Endothelial cell of umbilical vein (primary cell): ENCODE results near the gene TEC. TPM values are rescaled to one million over a fixed set of nuclear protein-coding genes. Genes with fewer than 3 reads are reported as not detected.

Source experiments
- BruUV-seq: library from RNA; stranded (reverse); fragments of 400-500 nt; replicated peaks from 2 replicates; lab custom pipeline; 2021; lab: Mats Ljungman, UMichigan
- CTCF ChIA-PET: fragments of 300-600, 350-600 bp; sonication (Branson Sonifier 250); formaldehyde crosslinking; loops from one replicate; lab custom pipeline; 2021; ENCODE audit warnings: antibody characterized with exemption, inconsistent platforms; lab: Charles Lee
- POLR2A ChIA-PET: fragments of 300-600, 350-600 bp; sonication (Branson Sonifier 250); formaldehyde crosslinking; loops from one replicate; lab custom pipeline; 2021; ENCODE audit warnings: antibody characterized with exemption, inconsistent platforms; lab: Charles Lee
- DNase-seq: peaks from one replicate; pipeline ENCODE4 v3.0.0-alpha.2; 2011; ENCODE audit warnings: low read depth, low spot score
- FAIRE-seq: peaks from 2 replicates; lab custom pipeline; 2011; peaks lifted over from hg19 to GRCh38; lab: Jason Lieb, UNC
- H2AFZ ChIP-seq: 2 replicates; pipeline ENCODE4 v1.6.0; 2012; ENCODE audit warnings: low read depth, low read length, control low read depth, inconsistent platforms
- H3K27ac ChIP-seq: 2 replicates; pipeline ENCODE4 v1.5.1; 2011; ENCODE audit warnings: low read depth, mild to moderate bottlenecking, control low read depth, low read length, moderate library complexity; ENCODE audit not compliant: insufficient read depth
- H3K27me3 ChIP-seq, 2 experiments: 2 replicates each; pipeline versions ENCODE4 v1.6.0 to v1.6.1; 2011; ENCODE audit warnings: low read length in 2 of 2, mixed read lengths in 1 of 2; ENCODE audit not compliant: control insufficient read depth in 2 of 2, insufficient read depth in 2 of 2
- H3K36me3 ChIP-seq, 2 experiments: 2 replicates in 1 of 2; 3 replicates in 1 of 2; pipeline ENCODE4 v1.5.1; 2011; ENCODE audit warnings: low read length in 2 of 2, mild to moderate bottlenecking in 1 of 2, moderate library complexity in 1 of 2; ENCODE audit not compliant: control insufficient read depth in 2 of 2, insufficient read depth in 2 of 2; ENCODE audit errors: extremely low read depth in 1 of 2
- H3K4me1 ChIP-seq: 3 replicates; pipeline ENCODE4 v1.5.1; 2011; ENCODE audit warnings: mild to moderate bottlenecking, low read length; ENCODE audit not compliant: control insufficient read depth, insufficient read depth; ENCODE audit errors: extremely low read depth
- H3K4me2 ChIP-seq: 2 replicates; pipeline ENCODE4 v1.6.1; 2011; ENCODE audit warnings: low read length, control low read depth, mixed read lengths; ENCODE audit not compliant: insufficient read depth
- H3K4me3 ChIP-seq, 3 experiments: fragments of 200-600 bp in 1 of 3; sonication (generic), shearing (Covaris generic) in 1 of 3; replicated peaks in 1 of 3; 2 replicates each; pipeline ENCODE4 v1.5.1; 2011 to 2016; ENCODE audit warnings: control low read depth in 3 of 3, low read length in 3 of 3, mild to moderate bottlenecking in 2 of 3, inconsistent platforms in 1 of 3, low read depth in 1 of 3, moderate library complexity in 1 of 3; ENCODE audit not compliant: insufficient read depth in 1 of 3
- H3K79me2 ChIP-seq: 2 replicates; pipeline ENCODE4 v1.6.0; 2012; ENCODE audit warnings: low read length, inconsistent platforms; ENCODE audit not compliant: control insufficient read depth, insufficient read depth
- H3K9ac ChIP-seq: replicated peaks from 2 replicates; pipeline ENCODE3; 2011; ENCODE audit warnings: low read length, control low read depth; ENCODE audit not compliant: insufficient read depth; ENCODE audit errors: extremely low read depth
- H3K9me1 ChIP-seq: replicated peaks from 3 replicates; pipeline ENCODE4 v1.6.0; 2011; ENCODE audit warnings: mild to moderate bottlenecking, low read length; ENCODE audit not compliant: control insufficient read depth, insufficient read depth; ENCODE audit errors: extremely low read depth
- H3K9me3 ChIP-seq: replicated peaks from 2 replicates; pipeline ENCODE4 v1.5.1; 2012; ENCODE audit warnings: low read length, inconsistent platforms; ENCODE audit not compliant: control insufficient read depth, insufficient read depth
- H4K20me1 ChIP-seq: replicated peaks from 2 replicates; pipeline ENCODE3; 2011; ENCODE audit warnings: mild to moderate bottlenecking, low read length; ENCODE audit not compliant: control insufficient read depth, insufficient read depth; ENCODE audit errors: extremely low read depth
- EZH2 ChIP-seq: IDR thresholded peaks from 2 replicates; pipeline ENCODE4 v1.6.1; 2012; ENCODE audit warnings: borderline replicate concordance, low read depth, mild to moderate bottlenecking, moderate library complexity, low read length, inconsistent platforms; ENCODE audit not compliant: severe bottlenecking
- FOS ChIP-seq: IDR thresholded peaks from 2 replicates; pipeline ENCODE4 v1.6.1; 2011; ENCODE audit warnings: mild to moderate bottlenecking, low read length, moderate library complexity, borderline replicate concordance; ENCODE audit not compliant: insufficient read depth
- GATA2 ChIP-seq: IDR thresholded peaks from 2 replicates; pipeline ENCODE4 v1.7.0; 2011; ENCODE audit warnings: low read depth, mild to moderate bottlenecking, moderate library complexity, mixed read lengths, low read length; ENCODE audit not compliant: insufficient read length, insufficient read depth
- JUN ChIP-seq: IDR thresholded peaks from 2 replicates; pipeline ENCODE4 v1.6.1; 2011; ENCODE audit warnings: borderline replicate concordance, low read depth; ENCODE audit not compliant: insufficient read length, insufficient read depth
- MAX ChIP-seq: IDR thresholded peaks from 2 replicates; pipeline ENCODE4 v1.6.1; 2011; ENCODE audit not compliant: insufficient read depth, insufficient read length
- MYC ChIP-seq: IDR thresholded peaks from one replicate; pipeline ENCODE4 v1.6.1; 2011; ENCODE audit warnings: mild to moderate bottlenecking, low read depth, low read length
- POLR2A ChIP-seq: IDR thresholded peaks from 2 replicates; pipeline ENCODE4 v1.6.1; 2012; ENCODE audit warnings: low read depth, mild to moderate bottlenecking, control low read depth, low read length
- POLR2AphosphoS5 ChIP-seq: IDR thresholded peaks from 2 replicates; pipeline ENCODE4 v1.6.1; 2012; ENCODE audit warnings: low read depth, mild to moderate bottlenecking, control low read depth, low read length, moderate library complexity; ENCODE audit not compliant: insufficient read depth
- dilution Hi-C: fragments of 300-500 bp; cut with MboI; formaldehyde crosslinking; loops from one replicate; pipeline ENCODE4 v1.15.0; 2019; ENCODE audit warnings: low sequenced_read_pairs; ENCODE audit not compliant: extremely low pct_ligation_motif_present
- intact Hi-C: fragments of 100-400 bp; cut with micrococcal nuclease; formaldehyde crosslinking; loops from one replicate; pipeline ENCODE4 v1.10.0; 2022
- polyA plus RNA-seq, 4 experiments: library from polyadenylated mRNA; depleted of rRNA in 3 of 4; stranded (reverse) in 3 of 4; unstranded in 1 of 4; fragments of >200 nt; gene quantifications; 2 replicates each; pipeline versions ENCODE4 v1.2.1 to v1.2.3, GENCODE V29; 2011 to 2012; ENCODE audit warnings: missing spikeins in 1 of 4
- total RNA-seq: library from RNA; stranded (reverse); gene quantifications from 2 replicates; pipeline ENCODE4 v1.2.3, GENCODE V29; 2021
- TF ChIP-seq, protein P1 (sequence below), 2 donors: IDR thresholded peaks; 1 replicate in 1 of 2; 2 replicates in 1 of 2; pipeline ENCODE4 v1.5.1; 2011; ENCODE audit warnings: low read length in 2 of 2, mild to moderate bottlenecking in 2 of 2, moderate library complexity in 2 of 2, control low read depth in 1 of 2, inconsistent platforms in 1 of 2, low read depth in 1 of 2; ENCODE audit not compliant: insufficient read depth in 1 of 2; ENCODE audit errors: extremely low read depth in 1 of 2

TEC gene
- total and polyA plus RNA-seq, 2 donors (not counting 3 experiments of a cell fraction or from before 2014, with no cell fraction given) = 0.08 to 0.86 TPM

DNA sequence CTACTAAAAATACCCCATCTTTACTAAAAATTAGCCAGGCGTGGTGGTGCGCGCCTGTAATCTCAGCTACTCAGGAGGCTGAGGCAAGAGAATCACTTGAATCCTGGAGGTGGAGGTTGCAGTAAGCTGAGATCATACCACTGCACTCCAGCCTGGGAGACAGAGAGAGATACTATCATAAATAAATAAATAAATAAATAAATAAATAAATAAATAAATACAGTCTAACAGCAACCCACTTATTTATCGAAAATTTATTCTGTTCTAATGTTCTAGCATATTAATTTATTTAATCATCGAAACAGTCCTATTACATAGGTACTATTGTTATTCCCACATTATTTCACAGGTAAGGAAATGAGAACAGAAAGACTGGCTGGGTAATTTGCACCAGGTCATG is 117.4 kb downstream of the TEC start:
- no peak for TF ChIP-seq GATA2
- no peak for TF ChIP-seq MYC
- TF ChIP-seq MAX = no peak
- no peak for TF ChIP-seq POLR2A
- no peak for TF ChIP-seq POLR2AphosphoS5
- no peak for TF ChIP-seq EZH2
- TF ChIP-seq JUN = no peak
- TF ChIP-seq, protein P1, sequence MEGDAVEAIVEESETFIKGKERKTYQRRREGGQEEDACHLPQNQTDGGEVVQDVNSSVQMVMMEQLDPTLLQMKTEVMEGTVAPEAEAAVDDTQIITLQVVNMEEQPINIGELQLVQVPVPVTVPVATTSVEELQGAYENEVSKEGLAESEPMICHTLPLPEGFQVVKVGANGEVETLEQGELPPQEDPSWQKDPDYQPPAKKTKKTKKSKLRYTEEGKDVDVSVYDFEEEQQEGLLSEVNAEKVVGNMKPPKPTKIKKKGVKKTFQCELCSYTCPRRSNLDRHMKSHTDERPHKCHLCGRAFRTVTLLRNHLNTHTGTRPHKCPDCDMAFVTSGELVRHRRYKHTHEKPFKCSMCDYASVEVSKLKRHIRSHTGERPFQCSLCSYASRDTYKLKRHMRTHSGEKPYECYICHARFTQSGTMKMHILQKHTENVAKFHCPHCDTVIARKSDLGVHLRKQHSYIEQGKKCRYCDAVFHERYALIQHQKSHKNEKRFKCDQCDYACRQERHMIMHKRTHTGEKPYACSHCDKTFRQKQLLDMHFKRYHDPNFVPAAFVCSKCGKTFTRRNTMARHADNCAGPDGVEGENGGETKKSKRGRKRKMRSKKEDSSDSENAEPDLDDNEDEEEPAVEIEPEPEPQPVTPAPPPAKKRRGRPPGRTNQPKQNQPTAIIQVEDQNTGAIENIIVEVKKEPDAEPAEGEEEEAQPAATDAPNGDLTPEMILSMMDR (IDR thresholded peaks at IDR 0.05; ENCODE audit: extremely low read depth in 1 of 2, insufficient read depth in 1 of 2, low read depth in 1 of 2, low read length in 2 of 2) = no peak
- no peak for TF ChIP-seq FOS
- DNase-seq = no peak
- H3K4me2 ChIP-seq = no peak overlapping the region
- H3K36me3 ChIP-seq = no peaks in the 10 kb centered on the region
- intact Hi-C loops (no loop called here), dilution Hi-C loops (no loop called here)
- H3K9me1 ChIP-seq = no peaks in the 10 kb centered on the region
- no peaks in the 10 kb centered on the region for H3K4me1 ChIP-seq
- H3K9ac ChIP-seq = no peak overlapping the region
- ChIA-PET CTCF (no interaction called here), POLR2A (no interaction called here)
- no peak overlapping the region for H2AFZ ChIP-seq
- no peak for FAIRE-seq
- H3K9me3 ChIP-seq = no peaks in the 10 kb centered on the region
- no peak overlapping the region for H3K4me3 ChIP-seq
- no TSS peak for BruUV-seq
- H3K27me3 ChIP-seq = peaks cover 0 to 4% of the 10 kb centered on the region in 2 experiments
- no peak overlapping the region for H3K27ac ChIP-seq
- no peaks in the 10 kb centered on the region for H4K20me1 ChIP-seq
- H3K79me2 ChIP-seq = no peaks in the 10 kb centered on the region
